GM19467 (cell line): ENCODE data around the gene SMS.

Source experiments
- ATAC-seq: cut with Tn5 transposase; IDR thresholded peaks from one replicate; pipeline ENCODE4 v1.9.1; 2021; ENCODE audit warnings: mild to moderate bottlenecking, moderate library complexity; ENCODE audit not compliant: unreplicated experiment

The SMS gene

GRCh38 chrX:21975812-21976211, 35.3 kb downstream of the SMS start:
- ATAC-seq, result no peak

DNA sequence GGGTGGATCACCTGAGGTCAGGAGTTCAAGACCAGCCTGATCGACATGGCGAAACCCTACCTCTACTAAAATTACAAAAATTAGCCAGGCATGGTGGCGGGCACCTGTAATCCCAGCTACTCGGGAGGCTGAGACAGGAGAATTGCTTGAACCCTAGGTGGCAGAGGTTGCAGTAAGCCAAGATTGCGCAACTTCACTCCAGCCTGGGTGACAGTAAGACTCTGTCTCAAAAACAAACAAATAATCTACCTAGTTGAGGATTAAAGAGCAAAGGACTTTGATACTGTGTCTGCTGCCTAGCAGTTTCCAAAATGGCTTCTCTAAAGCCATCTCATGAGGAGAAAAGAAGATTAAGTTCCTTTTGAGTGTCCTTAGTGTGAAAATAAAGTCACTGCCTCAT, 37.8 kb downstream of the SMS start:
- no peak for ATAC-seq

DNA sequence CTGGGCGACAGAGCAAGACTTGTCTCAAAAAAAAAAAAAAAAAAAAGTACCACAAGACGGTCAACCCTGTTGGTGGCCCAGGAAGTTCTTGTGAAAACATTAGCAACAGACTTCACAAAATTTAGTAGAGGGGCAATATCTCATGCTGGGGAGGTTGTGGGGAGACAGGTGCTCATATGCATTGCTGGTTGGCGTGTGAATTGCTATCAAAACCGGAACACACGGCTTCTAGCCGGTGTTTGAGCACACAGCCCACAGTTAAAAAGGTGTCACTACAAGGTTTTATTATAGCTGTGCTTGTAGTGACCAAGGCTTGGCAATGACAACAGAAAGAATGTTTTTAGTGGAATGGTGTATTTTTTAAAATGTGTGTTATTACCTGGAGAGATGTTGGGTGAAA, 41.8 kb downstream of the SMS start:
- ATAC-seq, result no peak

DNA sequence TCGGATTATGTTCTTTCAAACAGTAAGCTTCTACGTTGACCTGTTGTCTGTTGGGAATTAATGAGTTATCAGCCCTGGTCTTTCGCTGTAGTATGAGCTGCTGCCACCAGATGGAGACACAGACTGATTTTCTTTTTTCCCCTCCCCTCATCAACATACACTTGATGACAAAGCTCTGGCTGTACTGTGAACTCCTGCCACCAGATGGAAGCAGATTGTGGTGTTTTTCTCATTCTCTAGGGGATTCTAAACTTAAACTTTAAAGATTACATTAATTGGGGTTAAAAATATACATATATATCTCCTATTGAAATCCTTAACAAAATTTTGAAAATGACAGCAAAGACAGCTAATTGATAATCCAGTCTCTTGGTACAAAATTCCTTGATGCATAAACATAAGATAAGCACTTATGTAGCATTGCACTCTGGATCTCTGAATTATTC, 44.8 kb downstream of the SMS start:
- peak; percentile 80 for ATAC-seq

- ATAC-seq, result no peak
Observed at GRCh38 chrX:21986596-21986995, 46.1 kb downstream of the SMS start.

DNA sequence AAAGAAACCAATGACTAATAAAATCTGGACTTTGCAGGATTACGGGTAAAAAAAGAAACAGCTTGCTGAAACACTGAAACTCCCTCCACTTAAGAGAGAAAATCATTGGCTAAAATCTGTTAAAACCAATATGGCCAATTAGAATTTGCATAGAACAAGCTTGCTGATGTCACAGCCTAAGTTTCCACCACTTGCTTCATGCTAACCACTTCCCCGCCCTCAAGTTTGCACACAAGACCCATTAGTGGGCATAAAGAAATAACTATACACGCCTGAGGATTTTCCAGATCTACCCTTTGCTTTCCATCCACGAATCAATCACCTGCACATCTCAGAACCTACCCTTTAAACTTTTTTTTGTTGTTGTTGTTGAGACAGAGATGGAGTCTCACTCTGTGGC, 48.9 kb downstream of the SMS start:
- ATAC-seq, result peak; percentile 32

- ATAC-seq, result no peak
Observed at GRCh38 chrX:21990832-21991231, 50.3 kb downstream of the SMS start.

DNA sequence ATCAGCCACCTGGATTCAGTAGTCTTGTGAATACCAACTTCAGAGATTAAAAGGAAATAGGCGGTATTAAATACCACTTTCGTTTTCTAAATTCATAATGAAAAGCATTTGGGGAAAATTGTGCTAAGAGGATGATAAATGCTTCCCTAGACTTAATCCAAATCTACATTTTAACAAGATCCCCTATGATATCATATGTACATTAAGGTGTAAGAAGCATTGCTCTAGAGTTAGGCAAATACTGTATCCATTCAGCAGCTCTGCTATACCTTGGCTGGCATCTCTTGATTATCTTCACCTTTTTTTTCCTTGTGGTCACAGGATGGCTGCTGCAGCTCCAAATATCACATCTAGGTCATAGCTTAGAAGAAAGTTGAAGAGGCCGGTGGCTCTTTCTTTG, 51.0 kb downstream of the SMS start:
- ATAC-seq, result no peak

DNA sequence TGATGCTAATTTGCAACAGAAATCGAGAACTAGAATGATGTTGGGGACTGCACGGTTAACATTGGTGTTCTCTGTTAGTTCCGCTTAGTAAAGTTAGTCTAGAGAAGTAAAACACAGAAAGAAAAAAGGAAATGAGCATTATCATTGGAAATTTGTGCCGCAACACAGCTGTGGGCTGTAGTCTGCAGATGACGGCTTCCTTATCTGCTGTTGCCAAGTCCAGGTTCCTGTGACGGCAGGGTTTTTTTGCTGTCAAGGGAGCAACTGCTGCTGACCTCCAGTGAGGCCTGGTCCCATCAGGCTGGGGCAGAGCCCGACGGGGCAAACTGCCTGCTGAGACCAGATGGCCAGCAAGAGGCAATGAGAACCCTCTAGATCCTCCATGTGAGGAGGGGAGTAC, 52.8 kb downstream of the SMS start:
- peak; percentile 77 for ATAC-seq

DNA sequence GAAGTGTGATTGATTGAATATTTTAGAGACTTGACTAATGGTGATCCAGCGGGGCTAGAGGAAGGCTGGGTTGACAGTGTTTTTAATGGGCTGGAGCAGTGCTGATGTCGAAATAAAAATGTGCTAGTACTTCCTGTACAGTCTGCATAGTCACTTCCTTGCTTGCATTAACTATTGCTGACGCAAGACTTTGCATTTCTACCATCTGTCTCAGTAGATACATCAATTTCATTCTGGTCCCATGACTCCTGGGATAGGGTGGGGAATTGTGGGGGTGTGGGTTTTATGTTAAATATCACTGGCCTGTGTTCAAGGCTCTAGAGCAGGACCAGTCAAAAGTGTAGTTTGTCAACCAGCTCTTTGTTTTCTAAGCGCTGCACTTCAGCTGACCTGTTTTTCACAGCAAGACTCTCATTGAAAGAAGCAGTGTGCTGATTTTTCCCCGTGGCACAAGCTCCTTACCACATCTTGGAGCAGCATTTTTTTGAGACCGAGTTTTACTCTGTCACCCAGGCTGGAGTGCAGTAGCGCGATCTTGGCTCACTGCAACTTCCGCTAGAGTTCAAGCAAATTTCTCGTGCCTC, 56.5 kb downstream of the SMS start:
- ATAC-seq, result no peak

- ATAC-seq, result no peak
Observed at GRCh38 chrX:21998037-21998436, 57.5 kb downstream of the SMS start.

GRCh38 chrX:22004866-22005265, 64.4 kb downstream of the SMS start:
- no peak for ATAC-seq

DNA sequence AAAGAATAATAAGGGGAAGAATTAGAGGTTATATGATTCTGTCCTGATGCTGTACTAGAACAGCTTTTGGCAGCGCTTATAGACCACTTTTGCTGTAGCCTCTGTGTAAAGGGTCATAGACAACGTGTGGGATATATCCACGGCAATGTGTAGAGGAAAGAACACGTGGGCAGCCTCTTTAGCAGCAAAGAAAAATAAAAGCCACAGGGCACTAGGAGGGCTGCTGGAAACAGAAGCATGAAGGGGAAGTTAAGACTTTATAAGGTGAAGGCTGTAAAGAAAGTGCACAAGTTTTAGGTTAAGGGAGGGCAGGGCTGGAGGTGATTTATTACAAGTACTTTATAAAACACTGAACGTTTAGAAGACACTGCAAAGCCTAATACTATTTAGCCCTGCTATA, 71.5 kb downstream of the SMS start:
- no peak for ATAC-seq

DNA sequence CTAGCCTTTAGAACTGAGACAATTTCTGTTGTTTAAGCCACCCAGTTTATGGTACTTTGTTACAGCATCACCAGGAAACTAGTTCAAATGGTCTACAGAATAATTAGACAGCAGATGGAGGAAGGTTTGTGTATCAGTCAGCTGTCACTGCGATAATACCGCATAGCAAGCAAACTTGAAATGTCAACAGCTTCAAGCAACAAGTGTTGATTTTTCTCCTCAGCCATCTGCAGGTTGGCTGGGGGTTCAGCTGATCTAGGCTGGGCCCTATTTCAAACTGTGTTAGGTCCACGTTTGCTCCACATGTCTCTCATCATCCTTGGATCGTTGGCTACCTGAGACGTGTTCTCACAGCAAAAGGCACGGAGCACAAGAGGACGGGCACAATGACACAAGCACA, 72.4 kb downstream of the SMS start:
- no peak for ATAC-seq

GRCh38 chrX:22015139-22015750, 74.7 kb downstream of the SMS start:
- no peak for ATAC-seq

- no peak for ATAC-seq
Observed at GRCh38 chrX:22021751-22022324, 81.3 kb downstream of the SMS start.

- ATAC-seq, result no peak
Observed at GRCh38 chrX:22024577-22024976, 84.1 kb downstream of the SMS start.

DNA sequence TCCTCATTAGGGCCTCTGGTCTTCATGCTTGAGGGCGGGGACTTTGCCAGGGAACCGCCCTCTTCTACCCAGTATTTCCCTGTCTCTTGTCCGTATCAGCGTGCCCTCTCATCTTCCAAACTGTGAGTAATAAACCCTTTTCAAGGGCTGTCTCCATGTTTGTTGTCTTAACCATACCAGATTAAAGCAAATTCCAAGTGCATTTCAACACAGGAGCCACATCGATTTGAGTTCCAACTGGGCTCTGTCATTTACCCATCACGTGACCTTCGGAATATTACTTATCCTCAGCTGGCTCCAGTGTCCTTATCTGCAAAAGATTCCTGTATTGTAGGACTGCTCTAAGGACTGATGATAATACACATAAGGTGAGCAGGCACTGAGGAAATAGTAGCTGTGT, 85.2 kb downstream of the SMS start:
- no peak for ATAC-seq

- ATAC-seq, result no peak
Observed at GRCh38 chrX:22026731-22027130, 86.2 kb downstream of the SMS start.

DNA sequence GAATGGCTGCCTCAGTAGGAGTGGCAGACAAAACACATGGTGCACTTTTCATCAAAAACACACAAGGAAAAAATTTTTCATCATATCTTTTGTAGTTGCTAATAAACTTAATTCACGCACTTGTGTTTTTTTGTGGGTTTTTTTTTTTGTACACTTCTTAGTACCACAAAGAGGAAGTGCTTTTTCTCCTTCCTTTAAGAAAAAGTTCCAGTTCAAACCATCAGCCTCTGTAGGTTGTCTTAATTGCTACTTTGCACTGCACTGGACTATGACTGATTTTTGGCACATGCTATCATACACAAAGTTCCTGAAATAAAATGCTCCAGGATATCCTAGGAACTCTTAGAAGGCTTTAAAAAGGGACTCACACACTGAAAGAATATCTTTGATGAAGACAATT, 91.6 kb downstream of the SMS start, which contains the start of gene PHEX:
TSS of gene PHEX (plus strand) at position 242 of the 400 bp plus-strand sequence. CDS start 681 bp downstream, outside the sequence.
- ATAC-seq, result no peak

GRCh38 chrX:22032506-22032905, 92.0 kb downstream of the SMS start:
- no peak for ATAC-seq

GRCh38 chrX:22033818-22034217, 93.3 kb downstream of the SMS start:
- ATAC-seq, result no peak

DNA sequence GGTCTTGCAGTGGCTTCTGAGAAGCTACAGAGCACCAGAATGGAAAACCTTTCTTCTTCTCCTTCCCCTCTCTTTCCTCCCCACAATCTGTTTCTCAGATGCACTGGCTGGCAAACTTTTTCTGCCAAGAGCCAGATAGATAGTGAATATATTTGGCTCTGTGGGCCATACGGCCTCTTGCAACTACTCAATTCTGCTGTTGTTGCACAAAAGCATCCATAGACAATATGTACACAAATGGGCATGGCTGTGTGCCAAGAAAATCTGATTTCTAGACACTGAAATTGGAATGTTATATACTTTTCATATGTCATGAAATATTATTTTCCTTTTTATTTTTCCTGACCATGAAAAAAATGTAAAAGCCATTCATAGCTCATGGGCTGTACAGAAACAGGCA, 94.7 kb downstream of the SMS start:
- no peak for ATAC-seq
